ENCODE measurements around the gene ADARB2.

ADARB2 gene

GRCh38 chr10:1526436-1527055, 210.8 kb downstream of the ADARB2 start:
- no peak overlapping the region for H3K4me3 ChIP-seq (ENCODE audit: control insufficient read depth, low read depth, low read length)
- no peak for DNase-seq (ENCODE audit: low read depth)
- TF ChIP-seq CTCF (IDR thresholded peaks at IDR 0.05; ENCODE audit: control insufficient read depth, insufficient read depth, low read depth, low read length, missing control alignments), result no peak

GRCh38 chr10:1525354-1526162, 211.8 kb downstream of the ADARB2 start:
- no peak overlapping the region for H3K4me3 ChIP-seq (ENCODE audit: control insufficient read depth, low read depth, low read length)
- no peak for DNase-seq (ENCODE audit: low read depth)
- TF ChIP-seq CTCF (IDR thresholded peaks at IDR 0.05; ENCODE audit: control insufficient read depth, insufficient read depth, low read depth, low read length, missing control alignments), result no peak

GRCh38 chr10:1524540-1524939, 212.8 kb downstream of the ADARB2 start:
- H3K4me3 ChIP-seq (ENCODE audit: control insufficient read depth, low read depth, low read length), result no peak overlapping the region
- no peak for DNase-seq (ENCODE audit: low read depth)
- TF ChIP-seq CTCF (IDR thresholded peaks at IDR 0.05; ENCODE audit: control insufficient read depth, insufficient read depth, low read depth, low read length, missing control alignments), result no peak

- TF ChIP-seq CTCF (IDR thresholded peaks at IDR 0.05; ENCODE audit: control insufficient read depth, insufficient read depth, low read depth, low read length, missing control alignments), result no peak
- H3K4me3 ChIP-seq (ENCODE audit: control insufficient read depth, low read depth, low read length), result no peak overlapping the region
- DNase-seq (ENCODE audit: low read depth), result no peak
Observed at GRCh38 chr10:1523221-1523620, 214.1 kb downstream of the ADARB2 start.

GRCh38 chr10:1522237-1522636, 215.1 kb downstream of the ADARB2 start:
- DNase-seq (ENCODE audit: low read depth), result no peak
- TF ChIP-seq CTCF (IDR thresholded peaks at IDR 0.05; ENCODE audit: control insufficient read depth, insufficient read depth, low read depth, low read length, missing control alignments), result no peak
- no peak overlapping the region for H3K4me3 ChIP-seq (ENCODE audit: control insufficient read depth, low read depth, low read length)

- no peak for DNase-seq (ENCODE audit: low read depth)
- H3K4me3 ChIP-seq (ENCODE audit: control insufficient read depth, low read depth, low read length), result no peak overlapping the region
- no peak for TF ChIP-seq CTCF (IDR thresholded peaks at IDR 0.05; ENCODE audit: control insufficient read depth, insufficient read depth, low read depth, low read length, missing control alignments)
Observed at GRCh38 chr10:1521741-1522140, 215.6 kb downstream of the ADARB2 start.

All from AG09309 (cell line).